Gastrocnemius medialis (tissue), 4 donors: ENCODE data around the gene SLC24A4. TPM values are rescaled to one million over a fixed set of nuclear protein-coding genes. Genes with fewer than 3 reads are reported as not detected.

ENCODE experiments used
- ATAC-seq, 2 donors: fragments of 150-250 bp; one replicate each; pipeline ENCODE4 v1.9.1; 2016
- DNase-seq, 2 donors: peaks; one replicate each; pipeline ENCODE4 v3.0.0-alpha.2; 2019
- H3K27ac ChIP-seq, 4 donors: fragments of 200-600 bp; sonication (generic); 1 replicate in 1 of 4; 2 replicates in 3 of 4; pipeline ENCODE4 v1.5.1; 2016 to 2018; ENCODE audit warnings: mild to moderate bottlenecking in 2 of 4, moderate library complexity in 1 of 4
- H3K27me3 ChIP-seq, 3 donors: fragments of 200-600 bp; sonication (generic) in 2 of 3; 1 replicate in 1 of 3; 2 replicates in 2 of 3; pipeline versions ENCODE4 v1.5.1 to v1.6.0; 2016 to 2019; ENCODE audit warnings: mild to moderate bottlenecking in 1 of 3, moderate library complexity in 1 of 3
- H3K36me3 ChIP-seq, 2 donors: fragments of 200-600 bp; sonication (generic) in 1 of 2; one replicate each; pipeline ENCODE4 v1.5.1; 2017 to 2018
- H3K4me1 ChIP-seq, 2 donors: fragments of 200-600 bp; sonication (generic) in 1 of 2; one replicate each; pipeline ENCODE4 v1.5.1; 2016 to 2017; ENCODE audit warnings: mild to moderate bottlenecking in 2 of 2
- H3K4me3 ChIP-seq, 4 donors: fragments of 200-600 bp; sonication (generic) in 3 of 4; 1 replicate in 1 of 4; 2 replicates in 3 of 4; pipeline ENCODE4 v1.5.1; 2016 to 2019; ENCODE audit warnings: mild to moderate bottlenecking in 2 of 4
- H3K9me3 ChIP-seq, 3 donors: fragments of 200-600 bp; sonication (generic) in 2 of 3; 1 replicate in 1 of 3; 2 replicates in 2 of 3; pipeline ENCODE4 v1.5.1; 2016 to 2019
- POLR2A ChIP-seq, 2 donors: fragments of 450-650 bp; IDR thresholded peaks; one replicate each; pipeline ENCODE4 v1.6.1; 2017; ENCODE audit warnings: antibody characterized with exemption in 2 of 2, mild to moderate bottlenecking in 2 of 2, moderate library complexity in 2 of 2
- in situ Hi-C, 4 donors: fragments of 200-750 bp; cut with MboI; loops; one replicate each; pipeline versions ENCODE4 v1.15.0 to v1.8.0; 2017; ENCODE audit warnings: low sequenced_read_pairs in 4 of 4
- intact Hi-C: fragments of 100-400 bp; cut with DNase I; formaldehyde crosslinking; loops from one replicate; pipeline ENCODE4 v1.15.1; 2023; ENCODE audit warnings: low total_unique reads
- total RNA-seq, 4 donors: library from RNA; depleted of rRNA; stranded (reverse); fragments of >200 nt; gene quantifications; one replicate each; pipeline versions ENCODE4 v1.1.0 to v1.2.3, GENCODE V29; 2016
- TF ChIP-seq, protein P1 (sequence below), 5 experiments: fragments of 450-650 bp in 3 of 5; fragments of 200-600 bp in 2 of 5; sonication (generic) in 2 of 5; IDR thresholded peaks in 4 of 5; conservative IDR thresholded peaks in 1 of 5; 1 replicate in 4 of 5; 2 replicates in 1 of 5; pipeline ENCODE4 v1.5.1; 2016 to 2019; ENCODE audit warnings: antibody characterized with exemption in 5 of 5, mild to moderate bottlenecking in 3 of 5, moderate library complexity in 3 of 5

Gene SLC24A4
- total RNA-seq, 4 donors from 2014 or later, result 0.07 to 0.76 (median 0.50) TPM

DNA sequence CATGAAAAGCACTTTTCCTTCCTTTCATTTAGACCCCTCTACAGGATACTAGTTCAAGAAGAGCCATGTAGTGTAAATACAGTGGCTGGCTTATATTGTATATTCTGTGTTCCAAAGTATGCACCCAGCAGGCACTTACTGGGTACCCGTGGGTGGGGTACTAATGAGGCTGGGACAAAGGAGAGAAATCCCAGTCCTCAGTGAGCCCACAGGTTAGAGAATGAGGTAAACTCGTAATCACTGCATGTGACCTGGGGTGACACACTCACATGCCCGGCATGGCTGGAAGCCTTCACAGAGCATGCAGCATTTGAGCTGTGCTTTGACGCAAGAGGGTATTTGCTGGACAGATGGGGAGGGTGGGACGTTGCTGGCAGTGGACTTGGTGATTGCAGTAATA lies 17.1 kb downstream of the SLC24A4 start:
- intact Hi-C loops (no loop called here), in situ Hi-C loops (no loop called here)
- no peak overlapping the region for H3K27ac ChIP-seq
- ATAC-seq (no peak), DNase-seq (no peak)
- H3K4me3 ChIP-seq, result no peak overlapping the region
- H3K9me3 ChIP-seq, result no peaks in the 10 kb centered on the region
- no peaks in the 10 kb centered on the region for H3K27me3 ChIP-seq
- no peaks in the 10 kb centered on the region for H3K36me3 ChIP-seq
- no peaks in the 10 kb centered on the region for H3K4me1 ChIP-seq
- no peak for TF ChIP-seq POLR2A (IDR thresholded peaks at IDR 0.05)

DNA sequence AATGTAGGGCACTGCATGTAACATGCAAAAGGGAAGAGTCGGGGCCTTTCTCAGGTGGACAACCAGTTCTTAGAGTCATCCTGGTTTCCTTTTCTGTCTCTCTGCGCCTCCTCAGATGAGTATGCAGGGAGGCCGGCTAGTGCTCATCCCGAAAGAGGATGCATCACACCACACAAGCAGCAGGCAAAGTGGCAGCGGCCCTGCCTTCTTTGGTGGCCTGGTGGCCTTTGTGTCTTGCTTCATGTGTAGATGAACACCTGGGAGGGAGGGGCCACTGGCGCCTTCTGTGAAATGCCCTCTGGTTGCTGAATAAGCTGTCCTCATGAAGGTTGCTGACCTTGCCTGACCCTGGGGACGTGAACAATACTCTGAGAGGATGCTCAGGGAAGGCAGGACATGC lies 18.0 kb downstream of the SLC24A4 start:
- intact Hi-C loops, result no loop called here
- Histone ChIP-seq H3K4me1 (no peaks in the 10 kb centered on the region), H3K9me3 (no peaks in the 10 kb centered on the region), H3K4me3 (no peak overlapping the region), H3K27ac (no peak overlapping the region), H3K27me3 (no peaks in the 10 kb centered on the region), H3K36me3 (no peaks in the 10 kb centered on the region)
- DNase-seq (no peak), ATAC-seq (no peak)
- in situ Hi-C loops, result no loop called here
- TF ChIP-seq, protein P1, sequence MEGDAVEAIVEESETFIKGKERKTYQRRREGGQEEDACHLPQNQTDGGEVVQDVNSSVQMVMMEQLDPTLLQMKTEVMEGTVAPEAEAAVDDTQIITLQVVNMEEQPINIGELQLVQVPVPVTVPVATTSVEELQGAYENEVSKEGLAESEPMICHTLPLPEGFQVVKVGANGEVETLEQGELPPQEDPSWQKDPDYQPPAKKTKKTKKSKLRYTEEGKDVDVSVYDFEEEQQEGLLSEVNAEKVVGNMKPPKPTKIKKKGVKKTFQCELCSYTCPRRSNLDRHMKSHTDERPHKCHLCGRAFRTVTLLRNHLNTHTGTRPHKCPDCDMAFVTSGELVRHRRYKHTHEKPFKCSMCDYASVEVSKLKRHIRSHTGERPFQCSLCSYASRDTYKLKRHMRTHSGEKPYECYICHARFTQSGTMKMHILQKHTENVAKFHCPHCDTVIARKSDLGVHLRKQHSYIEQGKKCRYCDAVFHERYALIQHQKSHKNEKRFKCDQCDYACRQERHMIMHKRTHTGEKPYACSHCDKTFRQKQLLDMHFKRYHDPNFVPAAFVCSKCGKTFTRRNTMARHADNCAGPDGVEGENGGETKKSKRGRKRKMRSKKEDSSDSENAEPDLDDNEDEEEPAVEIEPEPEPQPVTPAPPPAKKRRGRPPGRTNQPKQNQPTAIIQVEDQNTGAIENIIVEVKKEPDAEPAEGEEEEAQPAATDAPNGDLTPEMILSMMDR (IDR thresholded peaks at IDR 0.05 in 4 of 5, conservative IDR thresholded peaks at IDR 0.05 in 1 of 5), result no peak
- no peak for TF ChIP-seq POLR2A (IDR thresholded peaks at IDR 0.05)

DNA sequence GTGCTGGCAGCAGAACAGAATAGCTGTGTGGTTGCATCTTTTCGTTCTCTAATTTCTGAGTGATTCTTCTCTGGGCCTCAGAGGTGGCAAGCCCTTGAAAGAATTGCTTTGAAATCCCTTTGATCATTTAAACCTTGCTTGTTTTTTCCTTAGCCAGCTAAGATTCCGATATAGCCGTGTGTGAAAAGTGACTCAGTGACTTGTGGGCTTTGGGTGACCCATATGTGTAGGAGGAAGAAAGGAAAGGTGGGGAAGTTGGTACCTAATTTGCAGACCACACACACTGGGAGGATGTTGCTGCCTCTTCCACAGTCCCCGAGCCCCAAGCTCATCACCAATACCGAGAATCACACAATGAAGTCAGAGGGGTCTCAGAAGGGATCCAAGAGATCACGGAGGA lies 18.8 kb downstream of the SLC24A4 start:
- intact Hi-C loops (no loop called here), in situ Hi-C loops (no loop called here)
- Histone ChIP-seq H3K4me1 (no peaks in the 10 kb centered on the region), H3K27me3 (no peaks in the 10 kb centered on the region), H3K27ac (no peak overlapping the region), H3K9me3 (no peaks in the 10 kb centered on the region), H3K4me3 (no peak overlapping the region), H3K36me3 (no peaks in the 10 kb centered on the region)
- no peak for ATAC-seq
- TF ChIP-seq, protein P1 (IDR thresholded peaks at IDR 0.05 in 4 of 5, conservative IDR thresholded peaks at IDR 0.05 in 1 of 5), result no peak
- no peak for TF ChIP-seq POLR2A (IDR thresholded peaks at IDR 0.05)
- DNase-seq, result no peak

DNA sequence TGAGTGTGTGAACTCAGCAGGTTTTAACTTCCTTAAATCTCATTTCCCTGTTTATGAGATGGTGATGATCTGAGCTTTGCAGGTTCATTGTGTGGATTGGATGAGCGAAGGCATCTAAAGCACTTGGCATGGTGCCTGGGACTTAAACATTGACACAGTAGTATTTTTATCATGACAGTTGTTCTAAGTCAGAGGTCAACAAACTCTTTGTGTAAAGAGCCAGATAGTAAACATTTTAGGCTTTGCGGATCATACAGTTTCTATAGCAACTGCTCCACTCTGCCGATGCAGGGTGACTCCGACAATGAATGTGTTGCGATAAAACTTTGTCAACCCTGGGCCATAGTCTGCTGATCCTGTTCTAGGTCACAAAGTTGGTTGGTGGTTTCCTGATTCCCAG lies 25.2 kb downstream of the SLC24A4 start:
- no peak for TF ChIP-seq POLR2A (IDR thresholded peaks at IDR 0.05)
- TF ChIP-seq, protein P1 (IDR thresholded peaks at IDR 0.05 in 4 of 5, conservative IDR thresholded peaks at IDR 0.05 in 1 of 5), result no peak
- intact Hi-C loops (no loop called here), in situ Hi-C loops (no loop called here)
- Histone ChIP-seq H3K9me3 (no peaks in the 10 kb centered on the region), H3K4me1 (no peaks in the 10 kb centered on the region), H3K36me3 (no peaks in the 10 kb centered on the region), H3K27ac (no peak overlapping the region), H3K4me3 (no peak overlapping the region), H3K27me3 (no peaks in the 10 kb centered on the region)
- ATAC-seq, result no peak
- no peak for DNase-seq

DNA sequence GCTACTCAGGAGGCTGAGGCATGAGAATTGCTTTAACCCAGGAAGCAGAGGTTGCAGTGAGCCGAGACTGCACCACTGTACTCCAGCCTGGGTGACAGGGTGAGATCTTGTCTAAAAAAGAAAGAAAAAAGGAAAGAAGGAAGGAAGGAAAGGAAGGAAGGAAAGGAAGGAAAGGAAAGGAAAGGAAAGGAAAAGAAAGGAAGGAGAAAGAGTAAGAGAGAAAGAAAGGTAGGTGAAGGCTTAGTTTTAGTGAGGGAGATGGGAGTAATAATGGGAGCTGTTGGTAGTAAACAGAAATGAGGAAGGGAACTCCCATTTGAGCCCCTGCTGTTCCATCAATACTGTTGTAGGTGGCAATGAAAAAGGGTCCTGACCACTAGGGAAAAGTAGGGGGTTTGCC lies 28.8 kb downstream of the SLC24A4 start:
- H3K4me3 ChIP-seq, result no peak overlapping the region
- ATAC-seq (no peak), DNase-seq (no peak)
- H3K9me3 ChIP-seq, result no peaks in the 10 kb centered on the region
- H3K27me3 ChIP-seq, result no peaks in the 10 kb centered on the region
- no peaks in the 10 kb centered on the region for H3K36me3 ChIP-seq
- no peak for TF ChIP-seq POLR2A (IDR thresholded peaks at IDR 0.05)
- TF ChIP-seq, protein P1 (IDR thresholded peaks at IDR 0.05 in 4 of 5, conservative IDR thresholded peaks at IDR 0.05 in 1 of 5), result no peak
- H3K27ac ChIP-seq, result no peak overlapping the region
- intact Hi-C loops (no loop called here), in situ Hi-C loops (no loop called here)
- no peaks in the 10 kb centered on the region for H3K4me1 ChIP-seq
